ENCODE measurements around the gene ZBTB20.

ZBTB20 gene

GRCh38 chr3:114567771-114568170, 579.3 kb downstream of the ZBTB20 start:
- TF ChIP-seq ISL1 (CRISPR knock-in tag; IDR thresholded peaks at IDR 0.05) (no peak), CSRNP3 (CRISPR knock-in tag; IDR thresholded peaks at IDR 0.05) (no peak), ZC3H10 (CRISPR knock-in tag; IDR thresholded peaks at IDR 0.05) (no peak), ZFP30 (CRISPR knock-in tag; IDR thresholded peaks at IDR 0.05) (no peak), CSDC2 (CRISPR knock-in tag; IDR thresholded peaks at IDR 0.05) (no peak), TSHZ2 (CRISPR knock-in tag; IDR thresholded peaks at IDR 0.05) (no peak), POU6F1 (CRISPR knock-in tag; IDR thresholded peaks at IDR 0.05; ENCODE audit: borderline replicate concordance, low read depth) (no peak), TCF4 (CRISPR knock-in tag; IDR thresholded peaks at IDR 0.05; ENCODE audit: borderline replicate concordance) (no peak), TOX (CRISPR knock-in tag; IDR thresholded peaks at IDR 0.05; ENCODE audit: borderline replicate concordance) (no peak), ZFP3 (CRISPR knock-in tag; IDR thresholded peaks at IDR 0.05) (no peak)
- ATAC-seq: no peak

GRCh38 chr3:114566767-114567166, 580.3 kb downstream of the ZBTB20 start:
- no peak for ATAC-seq
- TF ChIP-seq ZNF565 (CRISPR knock-in tag; conservative IDR thresholded peaks at IDR 0.05; ENCODE audit: low read depth) (no peak), CSRNP3 (CRISPR knock-in tag; IDR thresholded peaks at IDR 0.05) (no peak), TSHZ2 (CRISPR knock-in tag; IDR thresholded peaks at IDR 0.05) (no peak), ARNTL (CRISPR knock-in tag; IDR thresholded peaks at IDR 0.05; ENCODE audit: borderline replicate concordance, low read depth) (no peak), GLIS3 (CRISPR knock-in tag; IDR thresholded peaks at IDR 0.05) (no peak)

GRCh38 chr3:114566162-114566755, 580.8 kb downstream of the ZBTB20 start:
- no peak for ATAC-seq
- TF ChIP-seq RARB (CRISPR knock-in tag; IDR thresholded peaks at IDR 0.05) (no peak), OSR1 (CRISPR knock-in tag; IDR thresholded peaks at IDR 0.05) (no peak), PATZ1 (CRISPR knock-in tag; IDR thresholded peaks at IDR 0.05; ENCODE audit: borderline replicate concordance) (no peak), CSDC2 (CRISPR knock-in tag; IDR thresholded peaks at IDR 0.05) (no peak), TCF4 (CRISPR knock-in tag; IDR thresholded peaks at IDR 0.05; ENCODE audit: borderline replicate concordance) (no peak), TOX (CRISPR knock-in tag; IDR thresholded peaks at IDR 0.05; ENCODE audit: borderline replicate concordance) (no peak), ZNF70 (CRISPR knock-in tag; IDR thresholded peaks at IDR 0.05) (no peak), POU6F1 (CRISPR knock-in tag; IDR thresholded peaks at IDR 0.05; ENCODE audit: borderline replicate concordance, low read depth) (no peak), CREB5 (CRISPR knock-in tag; IDR thresholded peaks at IDR 0.05; ENCODE audit: low read depth) (no peak), ARNTL (CRISPR knock-in tag; IDR thresholded peaks at IDR 0.05; ENCODE audit: borderline replicate concordance, low read depth) (no peak), ZFP3 (CRISPR knock-in tag; IDR thresholded peaks at IDR 0.05) (no peak), ESRRG (CRISPR knock-in tag; IDR thresholded peaks at IDR 0.05) (no peak)

All from SK-N-SH treated with all-trans-retinoic acid at 6 μM for 48 hours (cell line).